ENCODE measurements around the gene RBFOX1.

RBFOX1 gene

DNA sequence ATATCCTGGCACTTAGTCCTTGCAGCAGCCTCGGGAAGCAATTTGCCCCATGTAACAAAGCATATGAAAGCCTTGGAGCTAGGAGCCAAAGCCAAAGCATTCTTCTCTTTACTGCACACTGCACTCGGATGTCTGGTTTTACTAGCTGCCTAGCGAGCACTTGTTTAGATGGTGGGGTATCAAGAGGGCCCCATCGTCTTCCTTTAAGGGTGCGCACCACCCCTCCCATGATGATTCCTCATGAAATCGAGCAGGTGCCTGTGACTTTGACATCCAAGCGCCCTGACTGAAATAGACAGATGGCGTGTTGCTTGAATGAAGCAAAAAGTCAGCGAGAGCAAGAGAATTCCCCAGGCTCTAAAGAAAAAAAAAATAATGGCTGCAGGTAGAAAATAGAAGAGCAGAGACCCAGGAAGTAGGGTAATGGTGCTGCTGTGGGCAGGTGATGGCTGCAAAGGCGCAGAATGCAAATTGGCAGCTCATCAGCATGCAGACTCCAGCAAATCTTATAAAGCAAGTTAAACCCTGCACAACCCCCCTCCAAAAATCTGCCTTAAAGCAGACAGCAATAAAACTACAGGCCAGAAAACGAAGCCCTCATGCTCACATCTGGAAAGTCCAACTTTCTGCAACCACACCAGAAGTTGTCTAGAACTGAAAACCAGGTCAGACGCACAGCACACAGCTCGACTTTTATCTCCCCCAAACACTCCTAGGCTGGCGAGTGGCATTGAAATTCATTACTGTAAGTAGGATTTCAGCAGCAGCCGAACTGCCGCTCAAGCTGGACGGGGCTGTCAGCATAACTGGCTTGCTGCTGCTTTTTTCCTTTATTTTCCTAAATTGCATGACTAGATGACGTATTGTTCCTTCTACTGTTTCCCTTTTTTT is 384.3 kb downstream of the RBFOX1 start:
- H3K4me1 ChIP-seq (ENCODE audit: control insufficient read depth in 2 of 2, insufficient read depth in 2 of 2, low read length in 2 of 2) = no peaks in the 10 kb centered on the region
- no peaks in the 10 kb centered on the region for H3K36me3 ChIP-seq (ENCODE audit: control insufficient read depth in 2 of 2, insufficient read depth in 2 of 2, low read length in 2 of 2)
- no peak overlapping the region for H3K9ac ChIP-seq (ENCODE audit: low read depth in 1 of 2, low read length in 2 of 2)
- H3K9me3 ChIP-seq (ENCODE audit: control insufficient read depth in 2 of 2, low read length in 2 of 2) = peaks cover 0 to 4% of the 10 kb centered on the region in 2 donors
- no peak overlapping the region for H3K4me3 ChIP-seq (ENCODE audit: low read length in 2 of 2)
- no peaks in the 10 kb centered on the region for H3K27me3 ChIP-seq (ENCODE audit: control insufficient read depth in 2 of 2, insufficient read depth in 2 of 2, low read length in 2 of 2)
- H3K27ac ChIP-seq (ENCODE audit: low read depth in 2 of 2, low read length in 2 of 2) = no peak overlapping the region

DNA sequence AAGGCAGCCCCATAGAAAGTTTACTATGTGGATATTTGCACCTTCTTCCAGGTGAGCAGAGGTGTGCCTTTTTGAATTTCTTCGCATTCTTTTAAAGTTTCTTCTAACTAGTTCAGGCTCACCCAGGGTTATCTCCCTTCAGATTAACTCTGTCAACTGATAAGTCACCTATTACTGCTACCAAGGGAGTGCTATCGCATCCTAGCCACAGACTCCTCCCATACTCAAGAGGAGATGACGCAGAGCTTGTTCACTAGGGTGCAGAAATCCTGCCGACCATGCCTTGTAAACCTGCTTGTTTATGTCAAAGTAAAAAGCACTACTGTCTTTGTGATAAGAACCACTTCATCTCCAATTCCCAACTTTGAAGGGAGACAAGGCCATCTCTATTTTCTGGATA is 390.1 kb downstream of the RBFOX1 start:
- H3K9ac ChIP-seq (ENCODE audit: low read depth in 1 of 2, low read length in 2 of 2) = no peak overlapping the region
- H3K4me1 ChIP-seq (ENCODE audit: control insufficient read depth in 2 of 2, insufficient read depth in 2 of 2, low read length in 2 of 2) = no peaks in the 10 kb centered on the region
- no peaks in the 10 kb centered on the region for H3K27me3 ChIP-seq (ENCODE audit: control insufficient read depth in 2 of 2, insufficient read depth in 2 of 2, low read length in 2 of 2)
- no peak overlapping the region for H3K27ac ChIP-seq (ENCODE audit: low read depth in 2 of 2, low read length in 2 of 2)
- no peak overlapping the region for H3K4me3 ChIP-seq (ENCODE audit: low read length in 2 of 2)
- no peaks in the 10 kb centered on the region for H3K36me3 ChIP-seq (ENCODE audit: control insufficient read depth in 2 of 2, insufficient read depth in 2 of 2, low read length in 2 of 2)
- peaks cover 0 to 4% of the 10 kb centered on the region in 2 donors for H3K9me3 ChIP-seq (ENCODE audit: control insufficient read depth in 2 of 2, low read length in 2 of 2)

DNA sequence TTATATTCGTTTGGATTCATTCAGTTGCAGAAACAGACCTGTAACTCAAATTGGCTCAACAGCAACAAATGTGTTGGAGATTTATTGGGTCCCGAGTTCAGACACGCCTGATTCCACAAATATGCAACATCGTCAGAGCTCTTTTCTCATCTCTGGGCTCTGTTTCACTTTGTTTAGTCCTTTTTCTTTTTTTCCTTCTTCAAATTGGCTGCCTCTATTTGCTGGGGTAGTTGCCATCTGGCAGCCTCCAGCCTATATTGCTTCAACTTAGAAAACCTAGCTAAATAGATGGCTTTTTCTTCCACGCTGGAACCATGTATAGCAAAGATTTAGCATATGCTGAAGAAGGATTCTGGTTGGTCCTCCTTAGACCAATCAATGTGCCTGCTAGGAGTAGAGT is 398.5 kb downstream of the RBFOX1 start:
- H3K36me3 ChIP-seq (ENCODE audit: control insufficient read depth in 2 of 2, insufficient read depth in 2 of 2, low read length in 2 of 2) = no peaks in the 10 kb centered on the region
- no peaks in the 10 kb centered on the region for H3K27me3 ChIP-seq (ENCODE audit: control insufficient read depth in 2 of 2, insufficient read depth in 2 of 2, low read length in 2 of 2)
- H3K27ac ChIP-seq (ENCODE audit: low read depth in 2 of 2, low read length in 2 of 2) = no peak overlapping the region
- H3K4me3 ChIP-seq (ENCODE audit: low read length in 2 of 2) = no peak overlapping the region
- no peaks in the 10 kb centered on the region for H3K4me1 ChIP-seq (ENCODE audit: control insufficient read depth in 2 of 2, insufficient read depth in 2 of 2, low read length in 2 of 2)
- H3K9ac ChIP-seq (ENCODE audit: low read depth in 1 of 2, low read length in 2 of 2) = no peak overlapping the region
- no peaks in the 10 kb centered on the region for H3K9me3 ChIP-seq (ENCODE audit: control insufficient read depth in 2 of 2, low read length in 2 of 2)

DNA sequence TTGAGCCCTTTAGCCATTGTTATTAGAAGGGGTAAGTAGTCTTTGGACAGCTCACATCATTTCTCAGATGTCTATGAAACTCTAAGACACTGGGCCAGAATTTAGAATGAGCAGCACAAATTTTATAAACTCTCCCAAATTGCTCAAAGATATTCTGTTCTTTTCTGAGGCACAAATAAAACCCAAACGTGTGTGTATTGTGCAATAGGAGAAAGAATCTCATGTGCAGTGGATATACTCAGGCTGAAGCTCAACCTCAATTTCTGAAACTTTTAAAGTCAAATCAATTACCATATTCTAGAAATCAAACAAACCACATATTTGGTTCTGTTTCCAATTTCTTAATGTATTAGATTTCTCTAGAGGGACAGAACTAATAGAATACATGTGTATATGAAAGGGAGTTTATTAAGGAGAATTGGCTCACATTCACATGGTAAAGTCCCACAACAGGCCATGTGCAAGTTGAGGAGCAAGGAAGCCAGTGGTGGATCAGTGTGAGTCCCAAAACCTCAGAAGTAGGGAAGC is 403.6 kb downstream of the RBFOX1 start:
- Histone ChIP-seq H3K4me1 (ENCODE audit: control insufficient read depth in 2 of 2, insufficient read depth in 2 of 2, low read length in 2 of 2) (no peaks in the 10 kb centered on the region), H3K4me3 (ENCODE audit: low read length in 2 of 2) (no peak overlapping the region), H3K9ac (ENCODE audit: low read depth in 1 of 2, low read length in 2 of 2) (no peak overlapping the region), H3K36me3 (ENCODE audit: control insufficient read depth in 2 of 2, insufficient read depth in 2 of 2, low read length in 2 of 2) (no peaks in the 10 kb centered on the region), H3K9me3 (ENCODE audit: control insufficient read depth in 2 of 2, low read length in 2 of 2) (no peaks in the 10 kb centered on the region), H3K27ac (ENCODE audit: low read depth in 2 of 2, low read length in 2 of 2) (peak overlapping the region in 1 of 2 donors; percentile 17), H3K27me3 (ENCODE audit: control insufficient read depth in 2 of 2, insufficient read depth in 2 of 2, low read length in 2 of 2) (no peaks in the 10 kb centered on the region)

DNA sequence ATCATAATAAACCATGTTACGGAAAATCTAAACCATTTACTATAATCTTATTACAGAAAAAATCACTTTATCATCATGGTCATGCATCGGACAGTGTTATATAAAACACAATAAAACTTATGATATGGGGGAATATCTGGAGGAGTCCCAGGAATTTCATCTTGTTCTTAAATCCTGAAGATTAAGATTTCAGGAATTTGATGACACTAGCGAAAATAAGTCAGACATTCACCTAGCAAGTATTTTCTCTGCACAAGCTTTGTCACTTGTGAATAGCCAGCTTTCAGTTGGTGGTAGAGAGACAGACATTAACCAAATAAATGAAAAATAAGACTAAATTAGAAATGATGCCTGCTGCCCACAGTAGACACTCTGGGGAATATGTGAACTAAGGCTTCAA is 410.0 kb downstream of the RBFOX1 start:
- H3K36me3 ChIP-seq (ENCODE audit: control insufficient read depth in 2 of 2, insufficient read depth in 2 of 2, low read length in 2 of 2) = no peaks in the 10 kb centered on the region
- H3K4me3 ChIP-seq (ENCODE audit: low read length in 2 of 2) = no peak overlapping the region
- no peaks in the 10 kb centered on the region for H3K9me3 ChIP-seq (ENCODE audit: control insufficient read depth in 2 of 2, low read length in 2 of 2)
- no peaks in the 10 kb centered on the region for H3K4me1 ChIP-seq (ENCODE audit: control insufficient read depth in 2 of 2, insufficient read depth in 2 of 2, low read length in 2 of 2)
- H3K27ac ChIP-seq (ENCODE audit: low read depth in 2 of 2, low read length in 2 of 2) = no peak overlapping the region
- H3K9ac ChIP-seq (ENCODE audit: low read depth in 1 of 2, low read length in 2 of 2) = no peak overlapping the region
- no peaks in the 10 kb centered on the region for H3K27me3 ChIP-seq (ENCODE audit: control insufficient read depth in 2 of 2, insufficient read depth in 2 of 2, low read length in 2 of 2)

DNA sequence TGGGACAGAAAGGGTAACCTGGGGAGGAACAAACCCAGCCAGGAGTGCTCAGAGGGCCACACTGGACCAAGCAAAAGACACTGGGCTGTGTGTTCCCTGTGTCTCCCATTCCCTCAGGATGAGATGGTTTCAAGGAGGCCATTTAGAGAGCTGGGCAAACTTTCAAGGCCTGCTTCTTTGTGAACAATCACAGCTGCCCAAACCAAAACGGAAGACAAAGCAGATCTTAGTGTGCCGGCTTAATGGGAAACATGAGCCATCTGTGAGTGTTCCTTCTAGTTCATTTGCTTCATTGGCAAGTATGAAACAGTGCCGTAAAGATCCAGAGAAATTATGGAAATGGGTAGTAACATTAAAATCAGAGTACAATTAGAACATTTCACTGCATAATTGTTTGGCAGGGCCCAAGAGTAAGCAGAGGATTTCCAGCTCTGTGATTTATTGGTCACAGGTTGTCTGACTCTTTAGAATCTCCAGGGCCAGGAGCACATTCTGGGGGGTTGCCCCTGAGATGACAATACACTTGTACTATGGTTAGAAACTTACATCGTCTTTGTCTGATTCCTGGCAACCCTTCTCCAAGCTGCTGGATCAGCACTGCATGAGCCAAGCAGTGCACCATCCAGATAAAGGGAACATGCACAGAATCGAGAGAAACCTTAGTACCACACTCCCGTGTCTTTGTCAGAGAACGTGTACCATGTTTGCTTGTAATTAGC is 412.1 kb downstream of the RBFOX1 start:
- no peaks in the 10 kb centered on the region for H3K27me3 ChIP-seq (ENCODE audit: control insufficient read depth in 2 of 2, insufficient read depth in 2 of 2, low read length in 2 of 2)
- no peaks in the 10 kb centered on the region for H3K36me3 ChIP-seq (ENCODE audit: control insufficient read depth in 2 of 2, insufficient read depth in 2 of 2, low read length in 2 of 2)
- peak overlapping the region in 1 of 2 donors; percentile 40 for H3K27ac ChIP-seq (ENCODE audit: low read depth in 2 of 2, low read length in 2 of 2)
- no peak overlapping the region for H3K9ac ChIP-seq (ENCODE audit: low read depth in 1 of 2, low read length in 2 of 2)
- H3K4me1 ChIP-seq (ENCODE audit: control insufficient read depth in 2 of 2, insufficient read depth in 2 of 2, low read length in 2 of 2) = no peaks in the 10 kb centered on the region
- H3K4me3 ChIP-seq (ENCODE audit: low read length in 2 of 2) = no peak overlapping the region
- H3K9me3 ChIP-seq (ENCODE audit: control insufficient read depth in 2 of 2, low read length in 2 of 2) = no peaks in the 10 kb centered on the region

DNA sequence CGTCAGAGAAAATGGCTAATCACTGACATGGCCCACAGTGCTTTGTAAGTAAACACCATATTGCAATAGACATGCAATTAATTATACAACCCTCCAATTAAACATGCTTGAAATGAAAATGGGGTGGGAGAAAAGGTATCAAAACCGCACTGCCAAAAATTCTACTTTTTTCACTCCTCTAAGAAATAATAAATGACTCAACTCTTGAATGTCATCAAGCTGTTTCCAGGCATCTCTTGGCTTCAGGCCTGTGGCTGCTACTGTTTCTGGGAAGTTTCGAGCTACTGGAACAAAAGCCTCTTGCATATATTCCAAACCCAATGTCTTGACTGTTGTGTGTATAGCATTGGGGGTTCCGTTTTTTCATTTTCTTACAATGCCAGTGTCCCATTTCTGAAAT is 412.6 kb downstream of the RBFOX1 start:
- H3K27me3 ChIP-seq (ENCODE audit: control insufficient read depth in 2 of 2, insufficient read depth in 2 of 2, low read length in 2 of 2) = no peaks in the 10 kb centered on the region
- H3K4me1 ChIP-seq (ENCODE audit: control insufficient read depth in 2 of 2, insufficient read depth in 2 of 2, low read length in 2 of 2) = no peaks in the 10 kb centered on the region
- no peaks in the 10 kb centered on the region for H3K9me3 ChIP-seq (ENCODE audit: control insufficient read depth in 2 of 2, low read length in 2 of 2)
- no peak overlapping the region for H3K27ac ChIP-seq (ENCODE audit: low read depth in 2 of 2, low read length in 2 of 2)
- no peak overlapping the region for H3K4me3 ChIP-seq (ENCODE audit: low read length in 2 of 2)
- no peak overlapping the region for H3K9ac ChIP-seq (ENCODE audit: low read depth in 1 of 2, low read length in 2 of 2)
- H3K36me3 ChIP-seq (ENCODE audit: control insufficient read depth in 2 of 2, insufficient read depth in 2 of 2, low read length in 2 of 2) = no peaks in the 10 kb centered on the region

DNA sequence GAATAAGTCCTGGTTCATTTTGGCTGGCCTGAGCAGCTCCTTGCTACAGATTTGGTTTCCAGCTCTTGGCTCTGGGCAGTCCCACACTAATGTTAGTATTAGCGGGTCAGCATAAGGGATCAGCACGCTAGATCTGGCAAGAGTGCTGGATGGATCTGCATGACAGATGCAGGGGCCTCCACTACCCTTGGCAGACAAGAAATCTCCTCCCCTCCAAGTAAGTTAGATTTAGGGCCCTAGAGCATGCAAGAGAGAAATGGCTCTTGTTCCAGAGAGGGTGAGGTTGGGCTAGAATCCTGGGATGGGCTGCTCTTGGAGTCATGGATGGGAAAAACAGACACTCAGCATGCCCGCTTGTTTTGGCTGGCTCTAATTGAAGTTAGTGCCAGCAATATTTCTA is 414.3 kb downstream of the RBFOX1 start:
- Histone ChIP-seq H3K4me1 (ENCODE audit: control insufficient read depth in 2 of 2, insufficient read depth in 2 of 2, low read length in 2 of 2) (no peaks in the 10 kb centered on the region), H3K4me3 (ENCODE audit: low read length in 2 of 2) (no peak overlapping the region), H3K9ac (ENCODE audit: low read depth in 1 of 2, low read length in 2 of 2) (no peak overlapping the region), H3K27ac (ENCODE audit: low read depth in 2 of 2, low read length in 2 of 2) (no peak overlapping the region), H3K9me3 (ENCODE audit: control insufficient read depth in 2 of 2, low read length in 2 of 2) (no peaks in the 10 kb centered on the region), H3K36me3 (ENCODE audit: control insufficient read depth in 2 of 2, insufficient read depth in 2 of 2, low read length in 2 of 2) (no peaks in the 10 kb centered on the region), H3K27me3 (ENCODE audit: control insufficient read depth in 2 of 2, insufficient read depth in 2 of 2, low read length in 2 of 2) (no peaks in the 10 kb centered on the region)

DNA sequence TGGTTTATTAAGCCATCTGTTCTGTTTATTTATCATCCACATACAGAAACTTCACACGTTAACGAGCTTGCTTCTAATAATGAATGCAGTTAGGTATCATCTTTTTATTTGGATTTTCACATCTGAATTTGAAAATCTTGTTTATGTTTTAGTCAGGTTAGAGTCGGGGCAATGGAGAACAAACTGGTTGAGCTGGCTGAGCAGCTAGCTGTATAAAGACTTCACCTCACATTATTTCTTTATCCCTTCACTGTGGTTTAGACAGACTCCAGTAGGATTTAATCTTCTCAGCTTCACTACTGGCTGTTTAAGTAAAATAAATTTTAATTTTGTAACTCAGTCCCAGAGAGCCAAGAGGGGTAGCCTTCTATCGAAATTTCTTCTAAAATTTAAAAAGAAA is 415.9 kb downstream of the RBFOX1 start:
- H3K27ac ChIP-seq (ENCODE audit: low read depth in 2 of 2, low read length in 2 of 2) = no peak overlapping the region
- no peak overlapping the region for H3K9ac ChIP-seq (ENCODE audit: low read depth in 1 of 2, low read length in 2 of 2)
- H3K27me3 ChIP-seq (ENCODE audit: control insufficient read depth in 2 of 2, insufficient read depth in 2 of 2, low read length in 2 of 2) = no peaks in the 10 kb centered on the region
- H3K4me1 ChIP-seq (ENCODE audit: control insufficient read depth in 2 of 2, insufficient read depth in 2 of 2, low read length in 2 of 2) = no peaks in the 10 kb centered on the region
- H3K36me3 ChIP-seq (ENCODE audit: control insufficient read depth in 2 of 2, insufficient read depth in 2 of 2, low read length in 2 of 2) = no peaks in the 10 kb centered on the region
- no peaks in the 10 kb centered on the region for H3K9me3 ChIP-seq (ENCODE audit: control insufficient read depth in 2 of 2, low read length in 2 of 2)
- H3K4me3 ChIP-seq (ENCODE audit: low read length in 2 of 2) = no peak overlapping the region

DNA sequence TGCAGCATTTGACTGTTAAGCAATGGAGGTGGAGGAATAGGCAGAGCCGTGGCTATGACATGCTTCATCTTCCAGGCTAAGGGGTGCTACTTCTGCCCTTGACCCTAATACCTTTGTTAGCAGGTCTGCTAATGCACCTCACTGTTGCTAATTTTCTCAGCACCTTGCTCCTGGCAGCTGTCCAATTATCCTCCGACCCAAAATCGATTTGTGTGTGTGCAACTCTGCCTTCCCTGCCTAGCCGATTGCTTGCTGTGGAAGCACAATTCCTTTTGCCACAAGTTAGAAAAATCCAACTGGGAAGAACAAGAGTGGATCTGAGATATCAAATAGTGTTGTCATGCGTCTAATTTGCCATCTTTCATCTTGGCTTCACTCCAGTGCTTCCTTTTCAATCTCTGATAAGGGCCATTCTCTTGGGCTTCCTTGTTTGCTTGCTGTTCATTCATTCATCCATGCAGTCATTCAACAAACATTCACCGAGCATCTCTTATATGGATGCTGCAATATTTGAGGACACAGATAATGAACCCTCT is 422.8 kb downstream of the RBFOX1 start:
- Histone ChIP-seq H3K9me3 (ENCODE audit: control insufficient read depth in 2 of 2, low read length in 2 of 2) (no peaks in the 10 kb centered on the region), H3K4me1 (ENCODE audit: control insufficient read depth in 2 of 2, insufficient read depth in 2 of 2, low read length in 2 of 2) (no peaks in the 10 kb centered on the region), H3K27ac (ENCODE audit: low read depth in 2 of 2, low read length in 2 of 2) (no peak overlapping the region), H3K9ac (ENCODE audit: low read depth in 1 of 2, low read length in 2 of 2) (no peak overlapping the region), H3K36me3 (ENCODE audit: control insufficient read depth in 2 of 2, insufficient read depth in 2 of 2, low read length in 2 of 2) (no peaks in the 10 kb centered on the region), H3K27me3 (ENCODE audit: control insufficient read depth in 2 of 2, insufficient read depth in 2 of 2, low read length in 2 of 2) (no peaks in the 10 kb centered on the region), H3K4me3 (ENCODE audit: low read length in 2 of 2) (no peak overlapping the region)

All from mucosa of rectum (tissue), 2 donors.